HL-60 (cell line): ENCODE data around the gene TRPM1.

ENCODE experiments used
- DNase-seq, 2 experiments: peaks; one replicate each; pipeline ENCODE4 v3.0.0-alpha.2; 2010 to 2020; ENCODE audit warnings: low read depth in 1 of 2, low spot score in 1 of 2
- H3K27ac ChIP-seq: fragments of 250-450 bp; sonication (Bioruptor Pico); replicated peaks from 2 replicates; pipeline ENCODE4 v1.5.1; 2020; ENCODE audit warnings: mild to moderate bottlenecking, moderate library complexity
- H3K27me3 ChIP-seq: fragments of 250-450 bp; sonication (Bioruptor Pico); 2 replicates; pipeline ENCODE4 v1.5.1; 2021; ENCODE audit warnings: mild to moderate bottlenecking, moderate library complexity; ENCODE audit not compliant: insufficient read depth, poor library complexity, severe bottlenecking
- H3K4me3 ChIP-seq: replicated peaks from 2 replicates; pipeline ENCODE4 v1.5.1; 2011; ENCODE audit warnings: mild to moderate bottlenecking, control low read depth, low read length; ENCODE audit not compliant: insufficient read depth
- CTCF ChIP-seq: IDR thresholded peaks from one replicate; pipeline ENCODE4 v1.5.1; 2011; ENCODE audit warnings: low read length, control low read depth, inconsistent platforms; ENCODE audit not compliant: insufficient read depth
- GABPA ChIP-seq: IDR thresholded peaks from 2 replicates; pipeline ENCODE4 v1.6.1; 2012; ENCODE audit warnings: low read depth
- POLR2AphosphoS5 ChIP-seq: IDR thresholded peaks from 2 replicates; pipeline ENCODE4 v1.6.1; 2012; ENCODE audit warnings: low read depth
- REST ChIP-seq: IDR thresholded peaks from 2 replicates; pipeline ENCODE4 v1.6.1; 2012; ENCODE audit warnings: low read depth; ENCODE audit not compliant: insufficient replicate concordance
- SPI1 ChIP-seq: IDR thresholded peaks from 2 replicates; pipeline ENCODE4 v1.6.1; 2012; ENCODE audit warnings: low read depth, mild to moderate bottlenecking, borderline replicate concordance

TRPM1 gene

GRCh38 chr15:31024330-31024729 is 77.2 kb downstream of the TRPM1 start:
- TF ChIP-seq GABPA (no peak), REST (no peak), POLR2AphosphoS5 (no peak), SPI1 (no peak), CTCF (no peak)
- no peak overlapping the region for H3K27ac ChIP-seq
- DNase-seq = no peak
- H3K27me3 ChIP-seq = no peaks in the 10 kb centered on the region
- H3K4me3 ChIP-seq = no peak overlapping the region

- no peaks in the 10 kb centered on the region for H3K27me3 ChIP-seq
- no peak overlapping the region for H3K27ac ChIP-seq
- H3K4me3 ChIP-seq = no peak overlapping the region
- DNase-seq = no peak
- no peak for TF ChIP-seq GABPA
- TF ChIP-seq REST = no peak
- no peak for TF ChIP-seq SPI1
- no peak for TF ChIP-seq CTCF
- TF ChIP-seq POLR2AphosphoS5 = no peak
Observed at GRCh38 chr15:31023841-31024240, 77.7 kb downstream of the TRPM1 start.

GRCh38 chr15:31021067-31021665 is 80.4 kb downstream of the TRPM1 start:
- Histone ChIP-seq H3K27me3 (no peaks in the 10 kb centered on the region), H3K4me3 (no peak overlapping the region), H3K27ac (no peak overlapping the region)
- no peak for DNase-seq
- no peak for TF ChIP-seq GABPA
- no peak for TF ChIP-seq POLR2AphosphoS5
- no peak for TF ChIP-seq SPI1
- no peak for TF ChIP-seq CTCF

GRCh38 chr15:31020542-31020941 is 81.0 kb downstream of the TRPM1 start:
- H3K27ac ChIP-seq = no peak overlapping the region
- H3K27me3 ChIP-seq = no peaks in the 10 kb centered on the region
- no peak for TF ChIP-seq CTCF
- no peak overlapping the region for H3K4me3 ChIP-seq
- DNase-seq = no peak
